Measurements from ENCODE around the gene FAM9C.
A peak's percentile ranks its signal among the peaks of the same experiment; 100 is the strongest.
"Not testable (repeated sequence)": the region's sequence is repeated elsewhere in the genome, so short reads cannot be mapped to it uniquely, and the experiment has no call there.

FAM9C gene

GRCh38 chrX:13029887-13030771 lies 14.3 kb downstream of the FAM9C start:
- no peak for DNase-seq

GRCh38 chrX:13029637-13029886 lies 14.9 kb downstream of the FAM9C start:
- no peak for DNase-seq

GRCh38 chrX:13028871-13029636 lies 15.4 kb downstream of the FAM9C start:
- DNase-seq, result peak; percentile 47

- no peak for DNase-seq
These were observed 17.4 kb downstream of the FAM9C start for GRCh38 chrX:13026877-13027652.

- no peak for DNase-seq
These were observed 19.4 kb downstream of the FAM9C start for GRCh38 chrX:13024986-13025385.

- no peak for DNase-seq
These were observed 20.4 kb downstream of the FAM9C start for GRCh38 chrX:13023979-13024378.

GRCh38 chrX:13023567-13023966 lies 20.9 kb downstream of the FAM9C start:
- DNase-seq, result no peak

- DNase-seq, result no peak
These were observed 21.5 kb downstream of the FAM9C start for GRCh38 chrX:13022926-13023325.

GRCh38 chrX:13016731-13017130 lies 27.7 kb downstream of the FAM9C start:
- DNase-seq, result not testable (repeated sequence)

- no peak for DNase-seq
These were observed 28.7 kb downstream of the FAM9C start for GRCh38 chrX:13015536-13016236.

- no peak for DNase-seq
These were observed 30.0 kb downstream of the FAM9C start for GRCh38 chrX:13014111-13015096.

- no peak for DNase-seq
These were observed 30.9 kb downstream of the FAM9C start for GRCh38 chrX:13013363-13014110.

- no peak for DNase-seq
These were observed 33.9 kb downstream of the FAM9C start for GRCh38 chrX:13010546-13010945.

GRCh38 chrX:13009844-13010243 lies 34.6 kb downstream of the FAM9C start:
- no peak for DNase-seq

GRCh38 chrX:13009273-13009672 lies 35.1 kb downstream of the FAM9C start:
- DNase-seq, result no peak

- DNase-seq, result no peak
These were observed 35.6 kb downstream of the FAM9C start for GRCh38 chrX:13008851-13009250.

GRCh38 chrX:13008189-13008533 lies 36.3 kb downstream of the FAM9C start:
- no peak for DNase-seq

- no peak for DNase-seq
These were observed 36.8 kb downstream of the FAM9C start for GRCh38 chrX:13007519-13008188.

- DNase-seq, result no peak
These were observed 38.6 kb downstream of the FAM9C start for GRCh38 chrX:13005661-13006473.

Measured in left hindlimb (tissue), 1 donor.